Measurements from ENCODE around the gene ZNHIT2. TPM values are rescaled to one million over a fixed set of nuclear protein-coding genes. Genes with fewer than 3 reads are reported as not detected.
A peak's percentile ranks its signal among the peaks of the same experiment; 100 is the strongest.

ZNHIT2 gene
- polyA plus RNA-seq, 3 donors, result 4.6 to 6.0 (median 5.0) TPM

- DNase-seq (ENCODE audit: low read depth in 3 of 3, low spot score in 2 of 3), result peak; percentile 91 to 95 (median 92)
Measured at GRCh38 chr11:65134952-65135632, 17.6 kb upstream of the ZNHIT2 start.

DNA sequence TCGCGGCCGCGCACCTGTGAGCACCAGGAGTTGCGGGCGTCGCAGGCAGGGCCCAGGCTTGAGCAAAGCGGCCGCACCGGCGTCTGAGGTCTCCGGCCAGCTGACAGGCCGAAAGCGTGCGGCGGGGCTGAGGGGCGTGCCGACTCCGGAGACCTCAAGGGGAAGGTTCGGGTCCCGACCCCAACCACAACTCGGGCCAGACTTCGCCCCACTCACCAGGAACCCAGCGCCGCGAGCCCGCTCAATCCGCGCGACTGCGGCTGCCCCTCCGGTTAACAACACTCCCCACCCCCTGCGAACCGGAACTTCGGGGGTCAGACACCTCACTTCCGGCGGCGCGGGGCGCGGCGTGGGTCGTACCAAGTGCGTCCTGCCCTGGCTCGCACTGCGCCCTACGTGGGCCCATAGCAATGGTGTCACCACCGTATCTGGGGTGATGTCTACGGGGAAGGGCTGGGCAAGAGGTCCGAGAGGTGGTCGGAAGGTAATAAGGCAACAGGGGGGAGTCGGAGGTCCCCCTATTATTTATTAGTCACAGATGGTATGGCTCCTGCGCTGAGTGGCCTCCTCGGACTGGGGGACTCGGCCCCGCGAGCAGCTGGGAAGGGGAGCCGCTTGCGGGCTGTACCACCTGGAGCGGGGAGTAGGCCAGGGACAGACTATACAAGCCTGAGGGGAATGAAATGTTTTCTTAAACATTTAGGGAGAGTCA, 16.9 kb upstream of the ZNHIT2 start, which contains the start of gene SYVN1:
Gene SYVN1 (minus strand): TSS at position 280 of the 712 bp plus-strand sequence. CDS start 918 bp downstream, outside the sequence.
- peak in 2 of 3 donors; percentile 81 to 89 for DNase-seq (ENCODE audit: low read depth in 3 of 3, low spot score in 2 of 3)

GRCh38 chr11:65133724-65134123, 16.2 kb upstream of the ZNHIT2 start:
- DNase-seq (ENCODE audit: low read depth in 3 of 3, low spot score in 2 of 3), result no peak

DNA sequence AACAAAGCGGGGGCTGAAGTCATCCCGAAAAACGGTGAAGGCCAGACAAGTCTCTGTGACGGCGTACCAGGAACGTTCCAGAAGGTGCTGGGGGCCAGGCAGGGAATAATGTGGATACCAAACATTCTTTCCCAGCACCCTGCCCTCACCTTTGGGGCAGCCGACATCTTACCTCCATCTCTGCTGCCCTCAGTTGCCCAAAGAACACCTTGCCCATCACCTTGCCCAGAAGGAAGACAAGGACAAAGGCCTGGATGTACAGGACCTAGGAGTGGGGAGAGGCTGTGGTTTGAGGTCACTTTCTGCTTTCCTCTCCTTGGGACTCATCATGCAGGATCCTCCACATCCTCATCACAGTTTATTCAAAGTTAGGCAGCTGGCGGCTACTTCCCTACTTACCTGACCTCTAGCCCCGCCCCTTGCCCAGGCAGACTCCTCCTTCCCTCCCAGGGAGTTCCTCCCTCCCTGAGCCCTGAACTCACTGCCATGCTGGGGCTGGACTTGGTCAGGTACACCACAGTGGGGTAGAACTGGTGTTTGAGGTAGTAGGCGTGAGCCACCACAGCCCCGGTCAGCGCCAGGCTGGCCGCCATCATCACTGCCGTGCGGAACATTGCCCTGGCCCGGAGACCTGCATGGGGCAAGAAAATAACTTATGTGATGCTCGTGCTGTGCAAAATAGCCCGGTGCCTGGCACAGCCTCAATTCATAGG, 15.6 kb upstream of the ZNHIT2 start:
- no peak for DNase-seq (ENCODE audit: low read depth in 3 of 3, low spot score in 2 of 3)

DNA sequence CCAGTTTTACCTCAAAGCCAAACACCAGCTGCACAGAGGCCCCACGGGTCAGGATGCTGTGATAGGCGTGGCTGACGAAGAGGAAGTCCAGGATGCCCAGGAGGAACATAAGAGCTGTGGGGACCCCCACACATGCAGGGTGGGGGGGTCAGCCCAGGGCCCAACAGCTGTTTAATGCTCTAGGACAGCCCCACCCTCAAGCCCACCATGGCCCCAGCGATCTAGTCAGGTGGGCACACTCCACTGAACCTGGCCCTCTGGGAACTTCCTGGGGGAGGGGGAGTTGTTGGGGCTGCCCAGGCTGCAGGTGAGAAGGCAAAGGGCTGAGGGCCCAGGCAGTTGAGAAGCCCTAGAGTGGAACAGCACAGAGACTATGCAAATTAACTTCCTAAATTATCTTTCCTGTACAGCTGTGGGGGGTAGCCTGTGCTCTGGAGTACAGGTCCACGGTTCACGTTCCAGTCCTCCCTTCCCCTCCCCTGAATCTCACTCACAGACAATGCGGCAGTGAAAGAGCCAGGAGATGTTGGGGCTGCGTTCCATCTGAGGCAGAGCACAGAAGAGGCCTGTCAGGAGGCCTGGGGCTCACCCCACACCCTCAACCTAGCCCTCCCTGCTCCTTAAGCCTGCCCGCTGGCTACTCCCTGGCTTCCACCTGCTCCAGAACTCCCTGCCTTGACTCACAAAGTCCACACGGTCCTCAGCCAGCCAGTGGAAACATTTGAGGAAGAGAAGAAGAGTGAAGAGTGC, 14.9 kb upstream of the ZNHIT2 start:
- DNase-seq (ENCODE audit: low read depth in 3 of 3, low spot score in 2 of 3), result no peak

- no peak for DNase-seq (ENCODE audit: low read depth in 3 of 3, low spot score in 2 of 3)
Measured at GRCh38 chr11:65131895-65132237, 14.4 kb upstream of the ZNHIT2 start.

- DNase-seq (ENCODE audit: low read depth in 3 of 3, low spot score in 2 of 3), result no peak
Measured at GRCh38 chr11:65131417-65131776, 13.9 kb upstream of the ZNHIT2 start.

GRCh38 chr11:65130631-65131416, 13.3 kb upstream of the ZNHIT2 start:
- no peak for DNase-seq (ENCODE audit: low read depth in 3 of 3, low spot score in 2 of 3)

GRCh38 chr11:65129649-65130441, 12.3 kb upstream of the ZNHIT2 start:
- DNase-seq (ENCODE audit: low read depth in 3 of 3, low spot score in 2 of 3), result no peak

GRCh38 chr11:65128182-65129145, 11.0 kb upstream of the ZNHIT2 start:
- no peak for DNase-seq (ENCODE audit: low read depth in 3 of 3, low spot score in 2 of 3)

DNA sequence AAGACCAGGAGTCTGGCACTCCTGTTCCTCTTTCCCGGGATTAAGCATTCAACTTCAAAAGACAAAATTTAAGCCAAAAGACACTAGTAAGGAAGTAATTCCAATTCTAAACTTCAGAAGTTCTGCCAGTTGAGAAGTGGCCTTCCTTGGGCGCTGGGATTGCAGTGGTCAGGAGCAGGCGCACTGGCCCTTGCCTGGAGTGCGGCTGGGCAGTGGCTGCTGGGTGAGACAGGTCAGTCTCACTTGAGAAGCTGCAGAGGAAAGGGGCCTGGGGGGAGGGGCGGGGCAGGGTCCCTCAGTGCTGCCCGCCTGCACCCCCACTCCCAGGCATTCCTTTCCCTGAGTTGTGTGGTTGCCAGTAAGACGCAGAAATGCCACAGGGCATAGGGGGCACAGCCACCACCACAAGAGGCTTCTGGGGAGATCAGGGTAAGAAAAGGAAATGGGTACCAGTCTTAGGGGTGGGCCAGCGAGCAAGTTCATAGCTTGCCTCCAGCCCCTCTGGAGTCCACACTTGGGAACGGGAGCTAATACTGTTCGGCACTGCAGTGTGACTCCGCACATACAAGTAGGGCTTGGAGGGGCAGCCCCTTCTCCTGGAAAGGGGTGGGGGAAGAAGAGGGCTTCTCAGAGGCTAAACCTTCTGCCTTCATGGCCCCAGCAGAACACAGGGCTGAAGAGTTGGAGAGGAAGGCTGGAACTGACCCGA, 10.1 kb upstream of the ZNHIT2 start:
- no peak for DNase-seq (ENCODE audit: low read depth in 3 of 3, low spot score in 2 of 3)

- no peak for DNase-seq (ENCODE audit: low read depth in 3 of 3, low spot score in 2 of 3)
Measured at GRCh38 chr11:65126624-65127274, 9.2 kb upstream of the ZNHIT2 start.

DNA sequence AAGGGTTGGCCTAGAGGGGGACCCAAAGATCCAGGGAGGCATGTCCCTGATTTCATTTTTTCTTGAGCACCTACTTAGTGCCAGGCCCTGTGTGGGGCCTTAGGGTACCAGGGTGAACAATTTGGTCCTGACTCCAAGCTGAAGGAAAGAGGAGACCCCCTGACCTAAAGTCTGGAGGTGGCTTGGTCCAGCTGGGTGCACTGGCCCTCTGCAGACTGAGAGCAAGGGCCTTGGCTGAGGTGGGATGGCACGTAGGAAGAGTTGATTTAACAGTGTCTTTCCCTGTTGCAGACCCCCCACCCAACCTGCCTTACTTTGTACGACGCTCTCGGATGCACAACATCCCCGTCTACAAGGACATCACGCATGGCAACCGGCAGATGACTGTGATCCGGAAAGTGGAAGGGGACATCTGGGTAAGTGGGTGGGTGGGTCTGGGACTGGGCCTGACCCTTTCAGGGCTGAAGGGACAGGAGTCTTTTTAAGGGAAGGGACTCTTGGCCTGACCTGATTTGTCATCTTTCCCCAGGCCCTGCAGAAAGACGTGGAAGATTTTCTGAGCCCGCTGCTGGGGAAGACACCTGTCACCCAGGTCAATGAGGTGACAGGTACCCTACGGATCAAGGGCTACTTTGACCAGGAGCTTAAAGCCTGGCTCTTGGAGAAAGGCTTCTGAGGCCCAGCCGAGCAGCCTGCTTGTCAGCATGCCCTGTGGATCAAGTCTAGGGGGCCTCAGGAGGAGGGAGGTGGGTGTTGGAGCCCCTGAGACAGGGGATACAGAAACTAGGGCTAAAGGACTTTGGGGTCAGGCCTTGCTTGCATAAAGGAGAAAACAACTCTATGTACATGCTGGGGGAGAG, 7.9 kb upstream of the ZNHIT2 start:
- no peak for DNase-seq (ENCODE audit: low read depth in 3 of 3, low spot score in 2 of 3)

- no peak for DNase-seq (ENCODE audit: low read depth in 3 of 3, low spot score in 2 of 3)
Measured at GRCh38 chr11:65124480-65125196, 7.1 kb upstream of the ZNHIT2 start.

DNA sequence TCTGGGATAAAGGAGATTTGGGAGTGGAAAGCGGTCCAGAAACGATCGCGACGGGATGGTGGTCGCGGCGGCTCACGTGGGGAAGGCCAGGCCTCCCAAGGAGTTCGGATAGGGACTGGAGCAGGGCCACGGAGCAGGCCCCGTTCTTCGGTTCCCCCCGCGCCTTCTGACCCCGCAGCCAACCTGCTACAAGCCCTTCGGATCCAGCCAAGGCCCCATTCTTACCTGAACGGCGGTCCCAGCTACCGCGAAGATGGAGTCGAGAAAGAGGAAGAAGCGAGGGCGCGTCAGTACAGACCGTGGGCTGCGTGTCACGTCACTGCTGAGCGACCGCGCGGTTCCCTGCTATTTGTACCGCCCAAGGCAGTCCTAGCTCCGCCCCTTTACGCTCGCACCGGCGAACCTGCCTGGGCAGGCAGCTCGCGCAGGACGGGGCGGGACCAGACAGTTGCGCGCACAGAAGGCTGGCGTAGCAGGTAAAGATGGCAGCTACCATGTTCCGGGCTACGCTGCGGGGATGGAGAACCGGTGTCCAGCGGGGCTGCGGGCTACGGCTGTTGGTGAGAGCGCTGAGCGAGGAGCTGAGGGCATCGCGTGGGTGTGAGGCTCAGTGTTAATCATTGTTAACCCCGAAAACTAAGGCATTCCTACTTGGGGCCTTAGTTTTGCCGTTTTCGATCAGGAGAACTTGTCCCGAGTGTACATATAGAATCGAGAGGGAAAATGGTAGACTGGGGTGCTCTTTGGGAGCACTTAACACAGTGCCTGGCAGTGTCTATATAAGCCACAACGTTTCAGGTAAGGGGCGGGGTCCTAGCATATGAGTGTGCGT, 4.6 kb upstream of the ZNHIT2 start, which contains the start of the genes FAU and MRPL49:
Gene FAU (minus strand): TSS at position 270 of the 832 bp plus-strand sequence. CDS start 321 bp downstream, outside the sequence.
Gene MRPL49 (plus strand): TSS at position 457 of the 832 bp plus-strand sequence. CDS start 26 bp downstream, at position 483.
- DNase-seq (ENCODE audit: low read depth in 3 of 3, low spot score in 2 of 3), result peak; percentile 92 to 98 (median 93)

All from right renal cortex interstitium (tissue), 3 donors.